OCI-M1 (cell line): ENCODE data around the gene APOL2.
A peak's percentile ranks its signal among the peaks of the same experiment; 100 is the strongest.
"Not testable (repeated sequence)": the region's sequence is repeated elsewhere in the genome, so short reads cannot be mapped to it uniquely, and the experiment has no call there.

Source experiments
- DNase-seq: peaks from one replicate; lab custom pipeline; 2025; lab: John Stamatoyannopoulos, UW

Gene APOL2

GRCh38 chr22:36221799-36222751, 17.3 kb downstream of the APOL2 start:
- DNase-seq = peak; percentile 78

- DNase-seq = no peak
These were observed 18.8 kb downstream of the APOL2 start for GRCh38 chr22:36220451-36220921.

- DNase-seq = no peak
These were observed 20.6 kb downstream of the APOL2 start for GRCh38 chr22:36218648-36219193.

- DNase-seq = no peak
These were observed 23.3 kb downstream of the APOL2 start for GRCh38 chr22:36215981-36216380.

- DNase-seq = no peak
These were observed 25.7 kb downstream of the APOL2 start for GRCh38 chr22:36213586-36213985.

GRCh38 chr22:36212901-36213300, 26.4 kb downstream of the APOL2 start:
- peak; percentile 36 for DNase-seq

GRCh38 chr22:36211237-36211861, 28.0 kb downstream of the APOL2 start:
- DNase-seq = peak; percentile 79

GRCh38 chr22:36210224-36210623, 29.1 kb downstream of the APOL2 start:
- DNase-seq = no peak

- peak; percentile 72 for DNase-seq
These were observed 29.8 kb downstream of the APOL2 start for GRCh38 chr22:36209488-36209908.

GRCh38 chr22:36208914-36209313, 30.4 kb downstream of the APOL2 start:
- DNase-seq = no peak

GRCh38 chr22:36208162-36208765, 31.1 kb downstream of the APOL2 start:
- no peak for DNase-seq

GRCh38 chr22:36206255-36206654, 33.1 kb downstream of the APOL2 start:
- DNase-seq = no peak

GRCh38 chr22:36205573-36205972, 33.8 kb downstream of the APOL2 start:
- not testable (repeated sequence) for DNase-seq

- DNase-seq = no peak
These were observed 34.7 kb downstream of the APOL2 start for GRCh38 chr22:36204632-36205015.

GRCh38 chr22:36204001-36204631, 35.2 kb downstream of the APOL2 start:
- no peak for DNase-seq

- DNase-seq = not testable (repeated sequence)
These were observed 35.9 kb downstream of the APOL2 start for GRCh38 chr22:36203441-36203840.

GRCh38 chr22:36202906-36203305, 36.4 kb downstream of the APOL2 start:
- peak; percentile 16 for DNase-seq

- peak; percentile 98 for DNase-seq
These were observed 37.6 kb downstream of the APOL2 start, which contains the start of gene APOL4 for GRCh38 chr22:36201630-36202319. Gene APOL4 (minus strand): TSS chr22:36201809. CDS start chr22:36201734, 75 bp downstream.

GRCh38 chr22:36201025-36201424, 38.3 kb downstream of the APOL2 start:
- DNase-seq = not testable (repeated sequence)

GRCh38 chr22:36199001-36199551, 40.3 kb downstream of the APOL2 start:
- DNase-seq = peak; percentile 28

GRCh38 chr22:36198536-36198935, 40.8 kb downstream of the APOL2 start:
- DNase-seq = no peak
